GM18907 (cell line): ENCODE results near the gene HDLBP.
"Not testable (repeated sequence)": the region's sequence is repeated elsewhere in the genome, so short reads cannot be mapped to it uniquely, and the experiment has no call there.

Source experiments
- ATAC-seq: cut with Tn5 transposase; IDR thresholded peaks from one replicate; pipeline ENCODE4 v1.9.1; 2021; ENCODE audit warnings: mild to moderate bottlenecking, moderate library complexity; ENCODE audit not compliant: unreplicated experiment

Gene HDLBP

DNA sequence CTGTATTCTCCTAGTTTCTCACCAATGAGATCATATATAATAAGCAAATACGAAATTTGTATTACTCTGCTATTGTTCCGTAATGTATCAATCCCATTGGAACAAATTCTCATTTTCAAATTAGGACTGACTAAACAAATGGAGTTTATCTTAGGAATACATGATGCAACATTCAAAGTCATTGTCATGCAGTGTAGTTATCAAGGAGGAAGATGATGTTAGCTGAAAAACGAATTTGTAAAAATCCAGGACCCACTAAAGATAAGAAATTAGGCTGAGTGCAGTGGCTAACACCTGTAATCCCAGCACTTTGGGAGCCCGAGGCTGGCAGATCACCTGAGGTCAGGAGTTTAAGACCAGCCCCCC lies 15.1 kb upstream of the HDLBP start:
- no peak for ATAC-seq

DNA sequence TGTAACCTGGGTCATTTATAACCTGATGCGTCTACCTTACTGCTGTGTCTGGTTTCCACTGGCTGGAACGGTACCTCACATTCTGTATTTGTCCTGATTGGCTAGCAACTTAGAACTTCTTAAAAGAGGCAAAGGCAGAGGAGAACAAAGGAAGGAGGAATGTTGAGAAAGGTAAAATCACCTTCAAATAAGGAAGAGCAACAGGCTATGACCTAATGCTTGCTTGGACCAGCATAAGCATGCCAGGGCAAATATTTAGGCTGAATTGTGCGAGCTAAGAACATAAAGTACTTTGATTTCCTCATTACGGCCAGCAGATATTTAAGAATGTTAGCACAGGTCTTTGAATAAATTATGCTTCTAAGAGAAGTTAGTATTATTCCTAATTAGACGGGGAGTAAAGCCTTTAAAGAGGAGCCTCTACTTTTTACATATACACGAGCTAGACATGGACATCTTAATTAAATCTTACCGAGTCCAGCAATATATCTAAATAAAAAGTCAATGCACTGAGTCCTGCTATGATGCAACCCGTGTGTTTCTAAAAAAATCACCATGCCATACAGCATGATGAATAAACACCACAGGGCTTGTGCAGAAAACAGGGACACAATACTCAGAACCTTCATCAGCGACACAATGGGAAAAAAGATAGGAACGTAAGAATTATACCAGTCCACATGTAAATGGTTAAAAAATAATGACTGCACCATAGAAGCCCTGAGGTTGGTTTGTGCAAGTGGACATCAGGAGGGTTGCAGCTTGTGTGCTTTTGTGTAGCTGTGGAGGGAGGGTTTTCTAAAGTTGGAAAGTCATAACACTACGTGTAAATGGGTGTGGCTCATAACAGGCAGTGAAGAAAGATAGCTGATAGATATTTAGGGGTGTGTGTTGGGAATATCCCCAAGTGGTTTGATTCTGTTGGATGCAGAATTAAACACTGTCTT lies 14.5 kb upstream of the HDLBP start:
- no peak for ATAC-seq

DNA sequence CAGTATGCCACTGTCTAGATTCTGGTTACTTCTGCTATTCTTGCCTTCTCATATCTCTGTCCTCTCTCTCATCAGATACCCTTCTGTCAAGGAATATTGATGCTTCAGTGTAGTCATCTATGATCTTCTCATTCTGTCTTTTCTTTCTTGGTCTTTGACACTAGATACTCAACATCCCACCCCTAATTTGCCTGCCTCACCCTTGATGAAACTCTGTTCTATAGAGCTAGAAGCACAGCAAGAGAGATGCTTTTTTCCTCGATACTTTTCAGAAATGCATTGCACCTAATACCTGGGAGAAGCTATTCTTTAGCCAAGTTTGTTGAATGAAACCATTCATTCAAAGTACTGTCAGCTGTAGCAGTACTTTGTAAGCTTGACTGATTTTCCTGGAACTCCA lies 9.8 kb upstream of the HDLBP start:
- ATAC-seq: no peak

DNA sequence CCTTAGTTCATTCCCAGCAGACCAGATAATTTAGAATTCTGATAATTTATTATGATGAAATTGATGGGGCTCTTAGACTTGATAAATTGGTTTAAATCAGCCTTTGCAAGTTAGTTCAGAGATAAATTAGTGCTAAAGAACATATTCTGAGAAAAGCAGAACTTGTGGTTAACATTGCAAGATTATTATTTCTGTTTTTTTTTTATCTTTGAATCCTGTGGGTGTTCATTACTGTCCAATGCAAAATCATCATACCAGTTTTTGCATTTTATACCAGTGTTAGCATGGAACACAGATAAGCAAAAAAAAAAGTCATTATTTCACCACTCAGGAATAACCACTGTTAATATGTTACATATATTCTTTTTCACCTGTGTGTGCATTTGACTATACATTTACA lies 9.3 kb upstream of the HDLBP start:
- ATAC-seq: no peak

DNA sequence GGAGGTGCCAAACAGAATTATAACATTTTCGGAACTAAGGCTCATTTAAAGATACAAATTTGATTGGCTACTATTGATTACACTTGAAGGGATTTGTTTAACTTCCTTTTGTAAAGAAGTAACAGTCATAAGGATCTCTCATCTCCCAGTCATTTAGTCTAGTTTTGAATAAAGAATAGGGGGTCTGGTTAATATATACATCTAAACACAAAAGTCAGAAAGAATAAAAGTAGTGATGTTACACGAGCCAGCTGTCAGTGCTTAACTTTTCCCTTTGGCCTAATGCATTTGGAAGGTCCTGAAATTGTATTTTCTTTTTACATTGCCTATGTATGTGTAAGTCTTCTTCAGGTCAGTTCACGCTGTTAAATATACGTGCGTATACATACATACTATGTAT lies 8.3 kb upstream of the HDLBP start:
- no peak for ATAC-seq

DNA sequence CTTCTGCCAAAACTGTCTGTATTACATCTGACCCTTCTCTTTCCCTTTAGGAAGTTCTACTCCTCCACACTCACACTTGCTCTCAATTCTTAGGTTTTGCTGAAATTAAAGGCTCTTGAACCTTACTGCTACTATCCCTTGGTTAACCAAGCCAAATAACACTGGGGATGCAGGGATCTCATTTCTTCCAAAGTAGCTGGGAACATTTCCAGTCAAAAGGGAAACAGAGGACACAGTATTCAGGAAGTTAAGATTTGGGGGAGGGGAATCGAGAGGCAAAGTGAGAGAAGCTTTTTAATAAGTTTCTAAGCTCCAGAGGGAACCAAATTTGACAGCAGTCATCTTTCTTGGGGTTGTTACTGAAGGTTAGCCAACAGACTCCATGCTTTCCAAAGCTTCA lies 6.4 kb upstream of the HDLBP start:
- no peak for ATAC-seq

DNA sequence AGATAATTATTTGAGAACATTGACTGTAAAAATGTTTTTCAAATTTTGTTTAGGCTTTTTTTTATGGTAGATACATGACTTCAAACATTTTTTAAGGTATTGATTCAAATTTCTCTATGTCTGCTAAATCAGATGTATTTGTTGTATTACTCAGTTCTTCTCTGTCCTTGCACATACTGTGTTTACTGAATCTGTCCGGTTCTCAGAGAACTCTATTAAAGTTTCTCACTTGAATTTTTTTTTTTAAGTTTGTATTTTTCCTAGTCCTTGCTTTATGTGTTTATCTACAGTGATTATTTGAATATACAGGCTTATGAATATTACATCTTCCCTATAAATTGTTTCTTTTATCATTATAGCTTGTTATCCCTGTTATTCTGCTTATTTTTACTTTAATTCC lies 5.6 kb upstream of the HDLBP start:
- ATAC-seq: no peak

DNA sequence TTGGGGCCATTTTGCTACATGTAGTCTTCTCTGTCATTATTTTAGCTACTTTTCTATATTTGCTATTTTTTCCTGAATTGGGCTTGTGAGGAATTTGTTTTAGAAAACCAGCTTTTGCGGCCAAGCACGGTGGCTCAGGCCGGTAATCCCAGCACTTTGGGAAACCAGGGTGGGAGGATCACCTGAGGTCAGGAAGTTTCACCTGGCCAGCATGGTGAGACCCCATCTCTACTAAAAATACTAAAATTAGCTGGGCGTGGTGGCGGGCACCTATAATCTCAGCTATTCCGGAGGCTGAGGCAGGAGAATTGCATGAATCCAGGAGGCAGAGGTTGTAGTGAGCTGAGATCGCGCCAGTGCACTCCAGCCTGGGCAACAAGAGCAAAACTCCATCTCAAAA lies 4.9 kb upstream of the HDLBP start:
- no peak for ATAC-seq

DNA sequence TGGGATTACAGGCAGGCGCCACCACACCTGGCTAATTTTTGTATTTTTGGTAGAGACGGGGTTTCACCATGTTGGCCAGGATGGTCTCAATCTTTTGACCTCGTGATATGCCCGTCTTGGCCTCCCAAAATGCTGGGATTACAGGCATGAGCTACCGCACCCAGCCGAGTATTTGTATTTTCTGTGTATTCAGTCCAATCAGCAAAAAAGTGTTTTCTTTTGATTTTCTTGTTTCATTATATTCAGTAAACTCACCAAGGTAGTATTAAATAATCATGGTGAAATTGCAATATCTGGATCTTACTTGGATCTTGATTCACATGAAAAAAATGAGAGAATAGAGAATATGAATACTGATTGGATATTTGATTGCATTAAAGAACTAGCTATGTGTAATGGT lies 3.4 kb upstream of the HDLBP start:
- ATAC-seq: not testable (repeated sequence)

DNA sequence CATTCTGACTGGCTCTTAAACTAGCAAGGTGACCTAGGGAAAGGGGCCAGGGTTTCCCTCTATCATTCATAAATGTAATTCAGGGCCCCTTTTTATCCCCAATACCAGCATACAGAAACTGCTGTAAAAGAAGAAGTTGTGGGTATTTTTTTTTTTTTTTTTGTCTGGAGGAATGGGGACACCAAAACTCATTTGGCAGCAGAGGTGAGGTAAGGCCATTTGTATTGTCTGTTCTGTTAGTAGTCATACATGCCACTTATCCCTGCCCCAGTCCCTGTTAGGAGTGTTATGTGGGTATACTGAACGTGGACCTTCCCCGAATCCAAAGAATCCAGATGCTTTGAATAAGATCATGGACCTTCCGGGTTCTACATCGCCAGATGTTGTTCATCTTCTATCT lies 1.9 kb upstream of the HDLBP start:
- no peak for ATAC-seq

DNA sequence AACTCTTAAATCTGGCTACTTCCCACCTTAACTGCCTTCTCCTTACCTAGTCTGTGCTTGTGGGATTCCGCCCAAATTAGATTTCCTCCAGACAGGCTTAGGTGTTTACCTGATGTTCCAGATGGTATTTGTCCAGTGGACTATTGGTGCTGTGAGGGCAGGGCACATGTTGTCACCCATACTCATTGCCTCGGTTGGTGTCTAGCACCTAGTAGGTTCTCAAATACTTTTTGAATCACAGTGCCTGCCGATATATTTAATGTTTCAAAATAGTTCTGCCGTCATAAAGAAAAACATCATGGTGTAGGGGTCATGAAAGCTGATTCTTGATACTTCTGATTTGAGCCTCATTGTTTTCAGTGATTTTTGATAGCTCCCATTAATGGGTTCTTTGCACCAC lies 1.4 kb upstream of the HDLBP start:
- ATAC-seq: no peak

DNA sequence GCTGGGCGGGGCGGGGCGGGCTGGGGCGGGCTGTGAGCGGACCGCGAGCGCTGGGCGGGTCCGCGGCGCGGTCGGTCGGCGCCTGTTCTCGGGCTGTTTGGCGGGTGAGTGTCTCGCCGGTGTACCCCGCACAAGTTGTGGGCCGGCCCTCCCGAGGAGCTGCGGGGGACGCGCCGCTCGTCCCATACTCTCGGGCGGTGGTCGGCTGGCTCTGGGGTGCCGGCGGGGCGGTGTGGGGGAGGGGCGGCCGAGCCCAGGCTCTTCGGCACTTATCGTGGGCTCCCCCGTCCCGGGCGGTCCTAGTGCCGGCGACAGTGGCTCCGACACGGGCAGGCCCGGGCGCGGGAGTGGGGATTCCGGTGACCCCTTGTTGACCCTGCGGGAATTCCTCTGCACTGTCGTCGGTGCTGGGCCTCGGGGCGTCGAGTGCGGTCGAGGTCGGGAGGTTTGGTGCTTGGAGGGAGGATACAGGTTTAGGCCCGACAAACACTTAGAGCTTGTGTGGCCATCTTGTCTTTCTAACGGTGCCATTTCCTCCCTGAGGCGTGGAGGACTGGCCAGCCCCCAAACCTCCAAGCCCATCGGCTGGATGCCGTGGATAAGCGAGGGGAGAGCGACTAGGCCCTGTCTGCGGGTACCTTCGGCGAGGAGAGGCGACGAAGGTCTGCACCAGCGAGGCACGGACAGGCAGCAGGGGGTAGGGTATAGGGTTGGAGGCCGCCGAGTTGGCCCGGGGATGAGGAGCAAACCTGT lies 583 bp upstream of the HDLBP start, which contains the start of gene SEPTIN2:
Gene SEPTIN2, plus strand, starts transcription at position 47 of the 753 bp plus-strand sequence. CDS start 8,308 bp downstream, outside the sequence.
- ATAC-seq: peak; percentile 48

DNA sequence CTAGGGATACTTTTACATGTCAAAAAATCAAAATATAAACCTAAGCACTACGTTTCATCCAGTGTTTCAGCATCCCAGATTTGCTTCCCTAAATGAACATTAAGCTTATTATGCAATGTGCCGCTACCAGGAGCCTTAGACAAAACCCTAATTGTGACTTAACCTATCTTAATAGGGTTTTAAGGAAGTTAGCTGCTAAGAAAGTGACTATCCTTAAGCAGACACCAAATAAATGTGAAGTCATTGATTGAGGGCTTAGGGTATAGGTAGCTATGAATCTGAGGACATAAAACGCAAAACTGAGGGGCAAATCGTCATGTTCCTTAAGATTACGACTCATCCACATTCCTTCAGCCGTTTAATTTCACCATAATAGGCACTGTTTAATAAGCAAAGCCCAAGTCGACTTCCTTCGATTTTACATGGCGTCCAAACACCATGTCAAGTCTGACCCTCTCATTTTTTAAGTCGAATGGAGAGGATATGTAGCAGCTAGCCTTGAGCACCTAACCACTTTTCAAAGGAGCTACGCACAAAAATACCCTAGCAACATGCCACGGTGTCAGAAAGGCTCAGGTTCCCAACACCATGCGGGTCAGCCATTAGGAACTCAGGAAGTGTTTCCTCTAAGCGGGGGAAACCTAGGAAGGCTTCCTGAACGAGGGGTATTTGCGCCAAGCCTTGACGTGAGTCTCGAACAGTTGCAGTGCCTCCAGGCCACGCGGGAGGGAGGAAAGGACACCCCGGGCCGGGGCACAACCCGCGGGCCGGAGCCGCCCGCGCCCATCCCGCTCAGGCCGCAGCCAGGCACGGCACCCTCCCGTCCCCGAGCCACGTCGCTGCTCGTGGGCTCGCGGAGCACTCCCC lies 1.0 kb downstream of the HDLBP start:
- no peak for ATAC-seq

DNA sequence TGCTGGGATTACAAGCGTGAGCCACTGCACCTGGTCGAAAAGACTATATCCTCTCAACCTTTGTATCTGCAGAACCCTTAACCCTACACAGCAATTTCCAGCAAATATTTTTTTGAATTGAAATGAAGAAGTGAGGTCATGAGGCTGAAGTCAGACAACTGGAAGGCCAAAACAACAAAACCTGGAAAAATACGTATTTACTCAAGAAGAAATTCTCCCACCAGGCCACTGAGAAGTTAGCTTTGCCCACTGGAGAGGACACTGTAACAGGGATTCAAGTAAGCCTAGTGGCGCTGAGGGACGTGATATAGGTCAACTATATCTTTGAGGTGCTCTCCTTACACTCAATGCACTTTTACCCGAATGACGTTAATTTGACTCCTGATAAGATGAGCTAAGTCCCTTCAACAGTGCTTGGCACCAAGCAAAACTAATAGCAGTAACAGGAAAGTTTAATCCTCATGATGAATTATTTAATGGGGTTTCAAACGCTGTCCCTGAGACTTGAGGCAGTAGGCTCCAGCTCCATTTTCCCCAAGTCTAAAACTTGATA lies 1.9 kb downstream of the HDLBP start:
- ATAC-seq: no peak

DNA sequence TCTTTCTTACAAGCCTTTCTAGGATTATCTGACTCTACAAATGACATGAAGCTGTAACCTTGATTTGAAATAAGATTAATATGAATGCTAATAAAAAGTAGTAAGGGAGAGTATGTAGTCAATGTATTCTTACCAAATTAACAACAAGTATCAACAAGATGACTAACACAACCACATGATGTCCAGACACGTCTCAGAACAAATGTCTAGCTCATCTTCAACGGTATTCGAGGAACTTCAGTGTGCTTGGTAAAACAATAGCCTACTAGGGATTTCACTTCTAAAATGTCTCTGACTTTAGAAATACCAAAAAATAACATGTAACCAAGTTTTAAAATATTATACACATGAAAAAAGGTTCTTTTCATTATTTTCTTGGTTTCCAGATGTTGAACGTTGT lies 3.4 kb downstream of the HDLBP start:
- no peak for ATAC-seq

DNA sequence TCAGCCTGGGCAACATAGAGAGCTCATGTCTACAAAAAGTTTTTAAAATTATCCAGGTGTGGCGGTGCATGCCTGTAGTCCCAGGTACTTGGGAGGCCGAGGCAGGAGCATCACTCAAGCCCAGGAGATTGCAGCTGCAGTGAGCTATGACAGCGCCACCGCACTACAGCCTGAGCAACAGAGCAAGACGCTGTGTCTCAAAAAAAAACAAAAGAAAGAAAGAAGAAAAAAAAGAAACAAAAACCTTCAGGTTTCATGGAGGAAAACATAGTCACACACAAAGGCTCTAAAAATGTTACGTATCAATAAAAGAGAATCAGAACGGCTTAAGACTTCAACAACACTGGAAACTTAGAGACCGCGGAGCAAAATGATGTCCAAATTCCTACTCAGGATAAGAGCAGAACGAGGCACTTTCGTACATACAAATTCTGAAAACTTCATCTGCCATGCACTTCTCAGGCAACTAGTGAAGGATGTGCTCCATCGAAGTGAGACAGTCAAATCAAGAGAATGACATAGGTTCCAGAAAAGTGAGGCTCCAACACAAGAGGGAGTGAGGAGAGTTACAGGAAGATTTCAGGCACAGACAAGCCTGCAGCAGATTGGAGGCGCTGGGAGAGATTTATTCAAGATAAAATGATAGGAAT lies 4.4 kb downstream of the HDLBP start:
- no peak for ATAC-seq

DNA sequence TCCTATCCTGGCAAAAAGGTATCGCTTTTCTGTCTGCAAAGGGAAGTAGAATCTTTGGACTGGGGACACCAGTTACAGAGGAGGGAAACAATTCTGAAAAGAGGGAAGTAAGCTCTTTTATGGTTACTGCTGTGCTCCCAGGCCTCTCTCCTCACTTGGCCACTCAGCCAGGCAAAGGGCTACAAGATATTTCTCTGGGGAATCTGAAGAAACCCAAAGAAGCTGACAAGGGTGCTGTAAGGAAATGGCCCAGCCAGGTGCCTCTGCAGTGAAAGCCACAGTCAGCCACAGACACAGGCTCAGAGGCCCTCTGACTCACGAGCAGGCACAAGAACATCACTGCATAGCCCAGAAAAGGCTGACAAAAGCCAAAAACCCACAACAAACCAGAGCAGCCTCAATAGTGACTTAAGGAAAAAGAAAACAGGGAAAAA lies 5.8 kb downstream of the HDLBP start:
- peak; percentile 40 for ATAC-seq

DNA sequence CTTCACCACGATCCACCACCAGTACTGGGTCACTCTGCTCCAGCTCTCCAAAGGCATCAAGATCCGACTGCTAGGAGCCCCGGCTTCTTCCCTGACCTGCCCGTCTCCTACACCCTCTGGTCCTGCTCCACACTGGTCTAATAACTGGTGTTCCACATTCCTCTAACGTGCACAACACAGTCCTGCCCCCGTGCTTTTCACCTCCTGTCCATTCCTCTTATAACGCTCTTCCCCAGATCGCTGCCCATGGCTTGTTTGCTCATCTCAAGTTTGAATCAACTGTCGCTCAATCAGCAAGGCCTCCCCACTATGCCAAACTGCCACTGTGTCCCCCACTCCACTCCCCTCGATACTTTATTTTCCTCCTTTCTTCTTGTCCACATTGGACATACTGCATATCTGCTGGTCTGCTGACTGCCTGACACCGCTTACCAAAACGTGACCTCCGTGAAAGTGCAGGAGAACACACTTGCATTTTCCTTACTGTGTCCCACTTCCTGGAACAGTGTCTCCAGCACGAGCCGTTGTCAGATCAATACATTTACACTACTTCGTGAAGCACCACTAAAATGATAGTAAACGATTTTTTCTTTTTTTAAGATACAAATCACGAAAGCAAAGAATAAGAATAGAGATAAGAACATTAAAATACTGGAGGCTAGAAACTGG lies 6.5 kb downstream of the HDLBP start:
- no peak for ATAC-seq

DNA sequence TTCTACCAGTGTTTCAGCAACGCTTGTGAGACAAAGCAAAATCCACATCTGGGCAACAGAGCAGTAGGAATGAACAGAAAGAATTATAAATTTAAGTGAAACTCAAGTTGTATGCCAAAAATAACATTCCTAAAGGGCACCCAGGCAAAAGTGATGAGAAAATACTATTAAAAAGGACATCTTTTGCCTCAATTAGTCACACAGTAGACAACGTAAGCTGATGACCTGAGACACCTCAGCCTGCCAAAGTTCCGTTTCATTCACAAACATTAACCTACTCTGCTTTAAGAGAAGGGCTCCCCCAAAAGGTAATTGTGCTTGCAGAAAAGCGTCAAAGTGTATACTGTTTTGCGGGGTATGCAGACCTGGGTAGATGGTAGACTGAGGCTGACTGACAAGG lies 7.2 kb downstream of the HDLBP start:
- ATAC-seq: no peak

DNA sequence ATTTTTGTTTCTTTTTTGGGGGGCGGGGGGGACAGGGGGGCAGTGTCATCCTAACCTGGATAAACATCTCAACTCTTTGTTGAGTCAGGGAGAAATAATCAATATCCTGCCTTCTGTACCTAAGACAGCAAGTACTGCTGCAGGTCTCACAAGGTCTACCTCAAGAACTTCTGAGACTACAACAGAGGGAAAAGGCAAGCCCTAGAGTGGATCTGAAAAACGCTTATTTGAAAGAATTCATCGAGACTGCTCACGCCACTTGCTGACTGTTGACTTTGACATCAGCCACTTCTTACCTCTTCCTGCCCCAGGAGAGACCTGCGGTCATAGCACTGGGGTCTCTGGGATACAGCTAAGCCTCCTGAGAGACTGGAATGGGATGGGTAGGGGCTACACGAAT lies 8.4 kb downstream of the HDLBP start:
- ATAC-seq: no peak
